ENCODE data around the gene PLA2G4A.

- TF ChIP-seq, protein P1, sequence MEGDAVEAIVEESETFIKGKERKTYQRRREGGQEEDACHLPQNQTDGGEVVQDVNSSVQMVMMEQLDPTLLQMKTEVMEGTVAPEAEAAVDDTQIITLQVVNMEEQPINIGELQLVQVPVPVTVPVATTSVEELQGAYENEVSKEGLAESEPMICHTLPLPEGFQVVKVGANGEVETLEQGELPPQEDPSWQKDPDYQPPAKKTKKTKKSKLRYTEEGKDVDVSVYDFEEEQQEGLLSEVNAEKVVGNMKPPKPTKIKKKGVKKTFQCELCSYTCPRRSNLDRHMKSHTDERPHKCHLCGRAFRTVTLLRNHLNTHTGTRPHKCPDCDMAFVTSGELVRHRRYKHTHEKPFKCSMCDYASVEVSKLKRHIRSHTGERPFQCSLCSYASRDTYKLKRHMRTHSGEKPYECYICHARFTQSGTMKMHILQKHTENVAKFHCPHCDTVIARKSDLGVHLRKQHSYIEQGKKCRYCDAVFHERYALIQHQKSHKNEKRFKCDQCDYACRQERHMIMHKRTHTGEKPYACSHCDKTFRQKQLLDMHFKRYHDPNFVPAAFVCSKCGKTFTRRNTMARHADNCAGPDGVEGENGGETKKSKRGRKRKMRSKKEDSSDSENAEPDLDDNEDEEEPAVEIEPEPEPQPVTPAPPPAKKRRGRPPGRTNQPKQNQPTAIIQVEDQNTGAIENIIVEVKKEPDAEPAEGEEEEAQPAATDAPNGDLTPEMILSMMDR (IDR thresholded peaks at IDR 0.05; ENCODE audit: low read length): no peak
- no peak for TF ChIP-seq EZH2 (IDR thresholded peaks at IDR 0.05; ENCODE audit: borderline replicate concordance, low read length)
Measured at GRCh38 chr1:186873687-186874086, 44.9 kb downstream of the PLA2G4A start.

Data from OCI-LY1 (cell line).